GM12865 (cell line): ENCODE results near the gene CYP4A11.
"Not testable (repeated sequence)": the region's sequence is repeated elsewhere in the genome, so short reads cannot be mapped to it uniquely, and the experiment has no call there.

Experiments
- DNase-seq: peaks from one replicate; pipeline ENCODE4 v3.0.0; 2010; ENCODE audit warnings: low read depth
- H3K4me3 ChIP-seq: 2 replicates; pipeline ENCODE4 v1.5.1; 2011; ENCODE audit warnings: mild to moderate bottlenecking, low read depth, low read length, control low read depth
- CTCF ChIP-seq: IDR thresholded peaks from 2 replicates; pipeline ENCODE4 v1.5.1; 2011; ENCODE audit warnings: low read length, control low read depth, low read depth, inconsistent platforms; ENCODE audit not compliant: insufficient read depth; ENCODE audit errors: missing control alignments

Gene CYP4A11, protein sequence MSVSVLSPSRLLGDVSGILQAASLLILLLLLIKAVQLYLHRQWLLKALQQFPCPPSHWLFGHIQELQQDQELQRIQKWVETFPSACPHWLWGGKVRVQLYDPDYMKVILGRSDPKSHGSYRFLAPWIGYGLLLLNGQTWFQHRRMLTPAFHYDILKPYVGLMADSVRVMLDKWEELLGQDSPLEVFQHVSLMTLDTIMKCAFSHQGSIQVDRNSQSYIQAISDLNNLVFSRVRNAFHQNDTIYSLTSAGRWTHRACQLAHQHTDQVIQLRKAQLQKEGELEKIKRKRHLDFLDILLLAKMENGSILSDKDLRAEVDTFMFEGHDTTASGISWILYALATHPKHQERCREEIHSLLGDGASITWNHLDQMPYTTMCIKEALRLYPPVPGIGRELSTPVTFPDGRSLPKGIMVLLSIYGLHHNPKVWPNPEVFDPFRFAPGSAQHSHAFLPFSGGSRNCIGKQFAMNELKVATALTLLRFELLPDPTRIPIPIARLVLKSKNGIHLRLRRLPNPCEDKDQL

DNA sequence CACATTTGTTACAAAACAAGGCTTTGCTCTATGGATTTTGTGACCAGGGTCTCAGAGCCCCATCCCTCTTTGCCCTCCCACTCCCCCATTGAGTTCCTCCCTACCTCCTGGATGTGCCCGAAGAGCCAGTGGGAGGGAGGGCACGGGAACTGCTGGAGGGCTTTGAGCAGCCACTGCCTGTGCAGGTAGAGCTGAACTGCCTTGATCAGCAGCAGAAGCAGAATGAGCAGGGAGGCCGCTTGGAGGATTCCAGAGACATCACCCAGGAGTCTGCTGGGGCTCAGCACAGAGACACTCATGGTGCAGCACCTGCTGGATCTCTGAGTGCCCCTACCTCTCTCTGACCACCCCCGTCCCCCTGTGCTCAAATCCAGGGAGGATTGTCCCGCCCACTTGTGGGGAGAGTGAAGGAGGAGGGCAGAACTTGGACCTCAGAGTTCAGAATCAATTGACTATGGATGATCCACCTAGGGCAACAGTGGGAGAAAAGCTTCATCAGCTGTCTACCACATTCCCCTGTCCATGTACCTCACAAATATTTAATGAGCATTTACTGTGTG, at the start of gene CYP4A11:
TSS of gene CYP4A11 (minus strand) at position 342 of the 560 bp plus-strand sequence. CDS start at position 299, 43 bp downstream.
- no peak for TF ChIP-seq CTCF
- no peak within 1 kb of the TSS for H3K4me3 ChIP-seq

DNA sequence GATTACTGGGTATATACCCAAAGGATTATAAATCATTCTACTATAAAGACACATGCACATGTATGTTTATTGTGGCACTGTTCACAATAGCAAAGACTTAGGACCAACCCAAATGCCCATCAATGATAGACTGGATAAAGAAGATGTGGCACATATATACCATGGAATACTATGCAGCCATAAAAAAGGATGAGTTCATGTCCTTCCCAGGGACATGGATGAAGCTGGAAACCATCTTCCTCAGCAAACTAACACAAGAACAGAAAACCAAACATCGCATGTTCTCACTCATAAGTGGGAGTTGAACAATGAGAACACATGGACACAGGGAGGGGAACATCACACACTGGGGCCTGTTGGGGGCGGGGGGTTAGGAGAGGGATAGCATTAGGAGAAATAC, 49.3 kb upstream of the CYP4A11 start:
- not testable (repeated sequence) for H3K4me3 ChIP-seq, DNase-seq

More for the DNA sequence above, at the start of gene CYP4A11:
- DNase-seq: no peak

- DNase-seq: no peak
- no peak overlapping the region for H3K4me3 ChIP-seq
- no peak for TF ChIP-seq CTCF
Measured at GRCh38 chr1:46983830-46984586, 42.7 kb upstream of the CYP4A11 start.

GRCh38 chr1:46983166-46983829, 42.0 kb upstream of the CYP4A11 start:
- H3K4me3 ChIP-seq: no peak overlapping the region
- TF ChIP-seq CTCF: no peak
- DNase-seq: no peak

DNA sequence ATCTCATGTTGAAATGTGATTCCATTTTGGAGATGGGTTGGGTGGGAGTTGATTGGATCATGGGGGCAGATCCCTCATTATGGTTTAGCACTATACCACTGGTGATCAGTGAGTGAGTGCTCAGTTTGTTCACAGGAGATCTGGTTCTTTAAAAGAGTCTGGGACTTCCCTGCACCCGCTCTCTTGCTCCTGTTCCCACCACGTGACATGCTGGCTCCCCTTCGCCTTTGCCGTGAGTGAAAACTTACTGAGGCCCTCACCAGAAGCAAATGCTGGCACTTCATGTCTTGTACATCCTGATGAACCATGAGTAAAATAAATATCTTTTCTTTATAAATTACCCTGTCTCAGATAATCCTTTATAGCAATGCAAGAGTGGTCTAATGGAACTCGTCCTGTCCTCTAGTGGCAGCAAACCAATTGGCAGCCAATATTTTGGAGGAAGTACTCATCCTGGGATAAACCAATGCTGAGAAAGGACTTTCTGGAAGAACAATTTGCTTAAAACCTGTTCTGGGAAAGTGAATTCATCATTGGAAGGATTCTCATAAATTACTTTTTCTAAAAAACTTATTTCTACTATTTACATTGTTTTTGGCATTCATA, 27.8 kb upstream of the CYP4A11 start:
- TF ChIP-seq CTCF: no peak
- no peak overlapping the region for H3K4me3 ChIP-seq
- DNase-seq: no peak

DNA sequence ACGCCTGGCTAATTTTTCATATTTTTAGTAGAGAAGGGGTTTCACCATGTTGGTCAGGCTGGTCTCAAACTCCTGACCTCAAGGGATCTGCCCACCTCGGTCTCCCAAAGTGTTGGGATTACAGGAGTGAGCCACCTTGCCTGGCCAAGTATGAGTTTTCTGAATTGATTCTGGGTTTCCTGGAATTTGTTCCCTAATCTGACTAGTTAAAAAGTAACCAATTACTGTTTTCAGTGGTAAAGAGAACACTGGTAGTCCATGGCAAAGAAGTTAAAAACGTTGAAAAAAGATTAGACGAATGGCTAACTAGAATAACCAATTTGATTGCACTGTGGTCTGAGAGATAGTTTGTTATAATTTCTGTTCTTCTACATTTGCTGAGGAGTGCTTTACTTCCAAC, 21.0 kb upstream of the CYP4A11 start:
- DNase-seq, H3K4me3 ChIP-seq: not testable (repeated sequence)

DNA sequence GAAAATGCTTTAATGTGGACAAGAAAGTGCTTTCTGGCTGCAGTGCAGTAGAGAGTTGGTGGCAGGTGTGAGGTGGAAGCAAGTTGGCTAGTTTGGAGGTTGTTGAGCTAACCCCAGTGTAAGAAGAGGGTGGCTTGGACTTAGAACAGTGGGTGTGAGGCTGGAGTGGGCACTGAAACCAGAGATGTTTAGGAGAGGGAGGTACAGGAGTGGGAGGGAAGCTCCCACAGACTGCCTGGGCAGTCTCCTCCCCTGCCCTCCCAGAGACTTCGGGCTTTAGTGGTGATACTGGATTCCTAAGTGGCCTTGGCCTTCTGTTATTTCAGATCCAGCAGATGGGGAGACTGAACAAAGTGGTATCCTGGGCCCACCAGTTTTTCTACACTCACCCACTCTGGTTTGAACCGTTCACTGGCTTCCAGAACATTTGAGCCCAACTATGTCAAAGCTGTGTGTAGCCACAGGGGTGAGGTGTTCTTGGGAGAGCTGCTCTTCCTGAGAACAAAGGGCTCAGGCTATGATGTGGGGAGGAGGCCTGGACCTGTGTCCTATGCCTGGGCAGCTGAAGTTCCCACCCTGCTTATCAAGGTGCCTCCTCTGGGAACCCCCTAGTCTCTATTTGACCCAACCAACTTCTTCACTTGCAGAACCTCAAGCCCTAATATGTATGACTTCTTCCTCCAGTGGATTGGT, 19.9 kb upstream of the CYP4A11 start:
- DNase-seq: peak; percentile 5
- no peak for TF ChIP-seq CTCF
- no peak overlapping the region for H3K4me3 ChIP-seq
